ENCODE data around the gene TSPAN17. TPM values are rescaled to one million over a fixed set of nuclear protein-coding genes. Genes with fewer than 3 reads are reported as not detected.
A peak's percentile ranks its signal among the peaks of the same experiment; 100 is the strongest.

Gene TSPAN17
- total RNA-seq, 2 donors from 2014 or later: 15.0 to 20.4 TPM

DNA sequence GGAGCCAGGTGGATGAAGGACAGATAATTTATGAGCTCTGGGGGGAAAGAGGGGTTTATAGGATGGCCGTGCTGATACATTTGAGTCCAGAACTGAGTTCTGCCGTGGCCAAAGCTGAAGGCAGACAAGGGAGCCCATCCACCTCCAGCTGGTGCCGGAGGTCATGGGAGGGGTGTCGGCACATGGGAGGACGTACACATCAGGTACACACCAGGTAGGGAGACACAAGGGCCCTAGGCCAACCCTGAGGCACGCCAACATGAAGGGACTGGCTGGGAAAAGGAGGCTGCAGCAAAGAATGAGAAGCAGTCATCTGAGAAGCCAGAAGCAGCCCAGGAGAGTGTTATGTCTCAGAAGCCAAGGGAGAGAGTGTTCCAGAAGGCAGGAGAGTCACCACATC, 35.3 kb upstream of the TSPAN17 start:
- no peak overlapping the region for H3K4me3 ChIP-seq
- TF ChIP-seq, protein P1, sequence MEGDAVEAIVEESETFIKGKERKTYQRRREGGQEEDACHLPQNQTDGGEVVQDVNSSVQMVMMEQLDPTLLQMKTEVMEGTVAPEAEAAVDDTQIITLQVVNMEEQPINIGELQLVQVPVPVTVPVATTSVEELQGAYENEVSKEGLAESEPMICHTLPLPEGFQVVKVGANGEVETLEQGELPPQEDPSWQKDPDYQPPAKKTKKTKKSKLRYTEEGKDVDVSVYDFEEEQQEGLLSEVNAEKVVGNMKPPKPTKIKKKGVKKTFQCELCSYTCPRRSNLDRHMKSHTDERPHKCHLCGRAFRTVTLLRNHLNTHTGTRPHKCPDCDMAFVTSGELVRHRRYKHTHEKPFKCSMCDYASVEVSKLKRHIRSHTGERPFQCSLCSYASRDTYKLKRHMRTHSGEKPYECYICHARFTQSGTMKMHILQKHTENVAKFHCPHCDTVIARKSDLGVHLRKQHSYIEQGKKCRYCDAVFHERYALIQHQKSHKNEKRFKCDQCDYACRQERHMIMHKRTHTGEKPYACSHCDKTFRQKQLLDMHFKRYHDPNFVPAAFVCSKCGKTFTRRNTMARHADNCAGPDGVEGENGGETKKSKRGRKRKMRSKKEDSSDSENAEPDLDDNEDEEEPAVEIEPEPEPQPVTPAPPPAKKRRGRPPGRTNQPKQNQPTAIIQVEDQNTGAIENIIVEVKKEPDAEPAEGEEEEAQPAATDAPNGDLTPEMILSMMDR (IDR thresholded peaks at IDR 0.05): no peak
- no peak for DNase-seq (ENCODE audit: low spot score)
- H3K36me3 ChIP-seq: no peaks in the 10 kb centered on the region
- no peaks in the 10 kb centered on the region for H3K9me3 ChIP-seq
- H3K27ac ChIP-seq: no peak overlapping the region
- peaks cover 0 to 15% of the 10 kb centered on the region in 2 donors for H3K4me1 ChIP-seq
- H3K27me3 ChIP-seq: no peaks in the 10 kb centered on the region

- Histone ChIP-seq H3K4me3 (no peak overlapping the region), H3K4me1 (peaks cover 0 to 15% of the 10 kb centered on the region in 2 donors), H3K27ac (no peak overlapping the region), H3K27me3 (no peaks in the 10 kb centered on the region), H3K9me3 (no peaks in the 10 kb centered on the region), H3K36me3 (no peaks in the 10 kb centered on the region)
- no peak for DNase-seq (ENCODE audit: low spot score)
- TF ChIP-seq, protein P1 (IDR thresholded peaks at IDR 0.05): no peak
These were observed 34.4 kb upstream of the TSPAN17 start for GRCh38 chr5:176612855-176613254.

- H3K9me3 ChIP-seq: no peaks in the 10 kb centered on the region
- no peaks in the 10 kb centered on the region for H3K36me3 ChIP-seq
- TF ChIP-seq, protein P1 (IDR thresholded peaks at IDR 0.05): no peak
- peaks cover 5 to 16% of the 10 kb centered on the region in 2 donors for H3K27me3 ChIP-seq
- H3K4me1 ChIP-seq: peaks cover 0 to 21% of the 10 kb centered on the region in 2 donors
- H3K27ac ChIP-seq: no peak overlapping the region
- no peak overlapping the region for H3K4me3 ChIP-seq
- no peak for DNase-seq (ENCODE audit: low spot score)
These were observed 32.3 kb upstream of the TSPAN17 start for GRCh38 chr5:176614805-176615478.

DNA sequence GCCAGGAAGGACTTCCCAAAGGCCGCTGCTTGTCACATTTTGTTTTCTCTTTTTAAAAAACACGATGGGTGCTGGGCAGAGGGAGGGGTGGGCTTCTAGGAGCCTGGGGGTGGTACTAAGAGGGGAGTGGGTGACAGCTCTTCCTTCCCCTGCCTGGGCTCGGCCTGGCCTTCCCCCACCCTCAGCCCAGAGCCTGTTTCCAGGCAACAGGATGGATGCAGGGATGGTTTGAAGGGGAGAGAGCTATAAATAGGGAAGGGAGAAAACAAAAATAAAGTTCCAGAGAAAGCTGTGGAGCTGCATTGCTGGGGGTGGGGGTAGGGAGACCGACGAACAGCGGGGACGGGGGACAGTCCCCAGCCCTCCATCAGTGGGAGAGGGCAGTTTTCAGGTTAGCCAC, 30.8 kb upstream of the TSPAN17 start:
- H3K4me3 ChIP-seq: no peak overlapping the region
- H3K4me1 ChIP-seq: peaks cover 0 to 28% of the 10 kb centered on the region in 2 donors
- no peaks in the 10 kb centered on the region for H3K36me3 ChIP-seq
- peaks cover 5 to 17% of the 10 kb centered on the region in 2 donors for H3K27me3 ChIP-seq
- no peak for DNase-seq (ENCODE audit: low spot score)
- no peaks in the 10 kb centered on the region for H3K9me3 ChIP-seq
- H3K27ac ChIP-seq: no peak overlapping the region
- TF ChIP-seq, protein P1 (IDR thresholded peaks at IDR 0.05): no peak

GRCh38 chr5:176618783-176619182, 28.5 kb upstream of the TSPAN17 start:
- DNase-seq (ENCODE audit: low spot score): no peak
- H3K4me1 ChIP-seq: peaks cover 0 to 35% of the 10 kb centered on the region in 2 donors
- TF ChIP-seq, protein P1 (IDR thresholded peaks at IDR 0.05): no peak
- peaks cover 5 to 17% of the 10 kb centered on the region in 2 donors for H3K27me3 ChIP-seq
- H3K9me3 ChIP-seq: no peaks in the 10 kb centered on the region
- no peaks in the 10 kb centered on the region for H3K36me3 ChIP-seq
- peak overlapping the region in 1 of 2 donors; percentile 6 for H3K4me3 ChIP-seq
- no peak overlapping the region for H3K27ac ChIP-seq

- Histone ChIP-seq H3K27me3 (peaks cover 5 to 17% of the 10 kb centered on the region in 2 donors), H3K27ac (no peak overlapping the region), H3K9me3 (no peaks in the 10 kb centered on the region), H3K4me3 (peak overlapping the region in 1 of 2 donors; percentile 6), H3K36me3 (no peaks in the 10 kb centered on the region), H3K4me1 (peaks cover 0 to 35% of the 10 kb centered on the region in 2 donors)
- TF ChIP-seq, protein P1 (IDR thresholded peaks at IDR 0.05): peak in 1 of 2 donors; percentile 29
- DNase-seq (ENCODE audit: low spot score): no peak
These were observed 28.1 kb upstream of the TSPAN17 start for GRCh38 chr5:176619203-176619568.

Measured in right atrium auricular region (tissue), 2 donors.